OCI-LY3 (cell line): ENCODE results near the gene EXOC4.

Experiments
- EZH2phosphoT487 ChIP-seq: fragments of 200-600 bp; shearing (Covaris generic); IDR thresholded peaks from 2 replicates; pipeline ENCODE4 v1.6.1; 2018; ENCODE audit warnings: antibody characterized with exemption, mixed run types, low read depth
- TF ChIP-seq, protein P1 (sequence below): fragments of 200-600, 300-600 bp; sonication (generic); IDR thresholded peaks from 2 replicates; pipeline ENCODE4 v1.5.1; 2014; ENCODE audit warnings: antibody characterized with exemption, low read length, low read depth

DNA sequence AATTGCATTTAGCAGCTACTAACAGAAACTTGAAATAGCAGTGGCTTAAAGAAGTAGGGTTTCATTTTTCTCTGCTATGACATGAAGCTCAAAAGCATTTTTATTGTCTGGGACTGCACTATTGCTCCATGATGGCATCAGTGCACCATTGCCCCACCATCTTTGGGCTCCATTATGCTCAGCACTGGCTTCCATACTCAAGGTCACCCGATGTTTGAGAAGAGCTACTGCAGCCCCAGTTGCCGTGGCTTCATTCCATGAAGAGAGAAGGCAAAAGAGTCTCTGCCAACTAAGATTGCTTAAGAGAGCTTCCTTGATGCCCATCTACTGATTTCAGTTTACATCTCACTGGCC, 682.1 kb downstream of the EXOC4 start:
- TF ChIP-seq, protein P1, sequence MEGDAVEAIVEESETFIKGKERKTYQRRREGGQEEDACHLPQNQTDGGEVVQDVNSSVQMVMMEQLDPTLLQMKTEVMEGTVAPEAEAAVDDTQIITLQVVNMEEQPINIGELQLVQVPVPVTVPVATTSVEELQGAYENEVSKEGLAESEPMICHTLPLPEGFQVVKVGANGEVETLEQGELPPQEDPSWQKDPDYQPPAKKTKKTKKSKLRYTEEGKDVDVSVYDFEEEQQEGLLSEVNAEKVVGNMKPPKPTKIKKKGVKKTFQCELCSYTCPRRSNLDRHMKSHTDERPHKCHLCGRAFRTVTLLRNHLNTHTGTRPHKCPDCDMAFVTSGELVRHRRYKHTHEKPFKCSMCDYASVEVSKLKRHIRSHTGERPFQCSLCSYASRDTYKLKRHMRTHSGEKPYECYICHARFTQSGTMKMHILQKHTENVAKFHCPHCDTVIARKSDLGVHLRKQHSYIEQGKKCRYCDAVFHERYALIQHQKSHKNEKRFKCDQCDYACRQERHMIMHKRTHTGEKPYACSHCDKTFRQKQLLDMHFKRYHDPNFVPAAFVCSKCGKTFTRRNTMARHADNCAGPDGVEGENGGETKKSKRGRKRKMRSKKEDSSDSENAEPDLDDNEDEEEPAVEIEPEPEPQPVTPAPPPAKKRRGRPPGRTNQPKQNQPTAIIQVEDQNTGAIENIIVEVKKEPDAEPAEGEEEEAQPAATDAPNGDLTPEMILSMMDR, result no peak
- no peak for TF ChIP-seq EZH2phosphoT487
